Upper lobe of right lung (tissue), 1 donor: ENCODE results near the gene UBE2D2. TPM values are rescaled to one million over a fixed set of nuclear protein-coding genes. Genes with fewer than 3 reads are reported as not detected.

ENCODE experiments used
- ATAC-seq: fragments of 200-7000 bp; cut with Tn5 transposase; one replicate; pipeline ENCODE4 v1.9.1; 2020; ENCODE audit warnings: mild to moderate bottlenecking, moderate library complexity
- DNase-seq: peaks from one replicate; pipeline ENCODE4 v3.0.0-alpha.2; 2020
- H3K27ac ChIP-seq: fragments of 200-600 bp; one replicate; pipeline ENCODE4 v1.8.0; 2022
- H3K27me3 ChIP-seq: fragments of 200-600 bp; one replicate; pipeline ENCODE4 v1.8.0; 2022; ENCODE audit warnings: mild to moderate bottlenecking
- H3K36me3 ChIP-seq: fragments of 200-600 bp; one replicate; pipeline ENCODE4 v1.8.0; 2022
- H3K4me1 ChIP-seq: fragments of 200-600 bp; one replicate; pipeline ENCODE4 v1.8.0; 2022
- H3K4me3 ChIP-seq: fragments of 200-600 bp; one replicate; pipeline ENCODE4 v1.8.0; 2022; ENCODE audit warnings: mild to moderate bottlenecking
- H3K9me3 ChIP-seq: fragments of 200-600 bp; one replicate; pipeline ENCODE4 v1.8.0; 2022
- CTCF ChIP-seq: fragments of 200-600 bp; IDR thresholded peaks from one replicate; pipeline ENCODE4 v1.8.0; 2022; ENCODE audit warnings: antibody characterized with exemption
- intact Hi-C: fragments of 100-400 bp; cut with DNase I; formaldehyde crosslinking; loops from one replicate; pipeline ENCODE4 v1.11.0; 2022
- total RNA-seq: library from RNA; stranded (reverse); fragmentation: NEBNext Ultra II Directional; extraction: Animal tissue kit (Norgen Biotek cat#: 25700); gene quantifications from one replicate; pipeline ENCODE4 v1.2.1, GENCODE V29; 2021
- donor health status: DM: no; HTN: yes; CAD: no; lungs with severe emphysema.

Gene UBE2D2
- total RNA-seq, 1 donor from 2014 or later, result 95.9 TPM

DNA sequence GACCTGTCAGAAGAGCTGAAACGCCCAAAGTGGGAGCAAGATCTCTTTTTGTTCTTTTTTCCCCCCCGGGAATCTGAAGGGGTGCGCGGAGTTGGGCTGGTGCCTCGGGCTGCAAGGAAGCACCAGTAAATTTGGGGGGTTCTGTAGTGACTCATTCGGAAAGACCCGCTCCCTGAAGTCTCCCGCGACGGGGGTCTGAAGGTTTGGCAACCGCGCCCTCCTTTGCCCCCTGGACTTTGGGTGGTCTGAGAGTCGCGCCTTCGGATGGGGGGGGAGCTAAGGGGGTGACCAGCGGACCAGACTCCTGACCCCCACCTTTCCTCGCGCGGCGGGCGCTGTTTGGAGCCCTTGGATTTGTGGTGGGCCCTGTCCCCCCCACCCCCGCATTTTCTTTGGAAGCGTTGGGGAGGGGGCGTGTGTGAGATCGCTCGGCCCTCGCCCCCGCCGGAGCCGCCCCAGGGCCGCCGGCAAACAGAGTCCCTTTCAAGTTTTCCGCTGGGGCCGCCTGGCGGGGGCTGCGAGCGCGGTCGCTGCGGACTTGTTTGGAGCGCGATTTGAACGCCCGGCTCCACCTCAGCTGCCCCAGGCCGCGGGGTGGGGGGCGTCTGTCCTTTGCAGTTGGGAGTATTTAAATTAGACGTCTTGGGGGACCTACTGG, 89.0 kb downstream of the UBE2D2 start:
- ATAC-seq (no peak), DNase-seq (peak; percentile 78)
- Histone ChIP-seq H3K27ac (peak overlapping the region; percentile 84), H3K9me3 (no peaks in the 10 kb centered on the region), H3K4me1 (peaks cover 62% of the 10 kb centered on the region), H3K27me3 (no peaks in the 10 kb centered on the region), H3K4me3 (peak overlapping the region; percentile 94), H3K36me3 (no peaks in the 10 kb centered on the region)
- TF ChIP-seq CTCF, result peak; percentile 32
- intact Hi-C loops, result no loop called here

DNA sequence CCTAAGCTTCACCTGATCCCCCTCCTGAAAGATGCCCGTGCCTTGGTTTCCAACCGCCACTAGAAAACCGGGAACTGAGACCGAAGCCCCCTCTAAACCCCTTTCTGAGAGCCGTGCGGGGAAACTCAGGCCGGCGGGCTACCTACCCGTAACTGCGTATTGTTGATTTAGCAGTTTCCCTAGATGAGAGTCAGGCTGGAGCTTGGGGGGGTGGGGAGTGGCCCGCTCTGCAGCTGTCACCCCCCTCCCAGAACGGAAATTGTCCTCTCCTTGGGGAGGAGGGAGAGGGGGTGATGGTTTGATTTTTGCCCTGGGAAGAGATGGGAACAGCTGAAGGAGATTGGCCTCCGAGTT, 89.5 kb downstream of the UBE2D2 start:
- Histone ChIP-seq H3K27ac (peak overlapping the region; percentile 84), H3K4me3 (peak overlapping the region; percentile 94), H3K9me3 (no peaks in the 10 kb centered on the region), H3K4me1 (peaks cover 67% of the 10 kb centered on the region), H3K36me3 (no peaks in the 10 kb centered on the region), H3K27me3 (no peaks in the 10 kb centered on the region)
- intact Hi-C loops, result no loop called here
- no peak for ATAC-seq
- TF ChIP-seq CTCF, result no peak
- DNase-seq, result peak; percentile 64

GRCh38 chr5:139651043-139651834, 90.1 kb downstream of the UBE2D2 start:
- no peak for TF ChIP-seq CTCF
- peak; percentile 78 for DNase-seq
- no peaks in the 10 kb centered on the region for H3K36me3 ChIP-seq
- peaks cover 73% of the 10 kb centered on the region for H3K4me1 ChIP-seq
- no peaks in the 10 kb centered on the region for H3K27me3 ChIP-seq
- peak; percentile 45 for ATAC-seq
- intact Hi-C loops, result no loop called here
- peak overlapping the region; percentile 94 for H3K4me3 ChIP-seq
- no peaks in the 10 kb centered on the region for H3K9me3 ChIP-seq
- H3K27ac ChIP-seq, result peak overlapping the region; percentile 84

DNA sequence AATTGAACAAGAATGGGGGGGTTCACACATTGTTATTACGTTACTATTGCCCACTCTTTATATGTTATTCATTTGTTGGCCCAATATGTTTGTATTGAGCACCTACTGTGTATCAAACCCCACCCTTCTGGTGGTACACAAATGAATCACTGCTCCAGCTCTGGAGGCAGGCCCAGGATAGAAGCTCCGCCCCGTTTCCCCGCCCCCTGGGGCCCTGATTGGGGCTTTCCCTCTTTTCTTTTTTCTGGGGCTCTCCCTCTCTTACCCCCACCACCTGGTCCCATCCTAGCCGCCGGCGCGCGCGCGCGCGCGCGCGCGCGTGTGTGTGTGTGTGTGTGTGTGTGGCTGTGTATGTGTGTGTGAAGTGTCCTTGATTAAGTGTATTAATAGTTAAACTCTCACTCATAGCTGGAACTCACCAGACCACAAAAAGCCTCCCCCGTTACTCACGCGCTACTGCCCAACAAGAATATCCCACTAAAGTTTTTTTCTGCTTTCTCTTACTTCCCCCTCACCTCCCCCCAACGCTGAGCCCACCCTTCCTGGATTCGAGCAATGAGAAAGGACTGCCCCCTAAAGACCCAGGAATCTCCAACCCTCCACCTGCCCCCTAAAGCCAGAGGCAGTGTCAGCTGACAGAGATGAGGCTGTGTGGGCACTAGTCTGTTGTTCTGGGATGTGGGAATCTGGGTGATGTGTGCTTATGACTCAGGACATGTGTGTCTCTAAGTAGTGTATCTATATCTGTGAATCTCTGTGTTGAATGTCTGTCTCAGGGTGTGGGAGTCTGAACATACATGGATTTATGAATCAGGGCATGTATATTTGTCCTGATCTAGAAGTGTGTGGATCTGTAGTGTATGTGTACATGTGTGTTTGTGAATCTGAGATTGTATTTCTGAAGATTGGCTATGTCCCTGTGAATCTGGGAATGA, 91.0 kb downstream of the UBE2D2 start:
- DNase-seq (peak; percentile 90), ATAC-seq (peak; percentile 46)
- H3K4me3 ChIP-seq, result peak overlapping the region; percentile 94
- H3K4me1 ChIP-seq, result peaks cover 76% of the 10 kb centered on the region
- intact Hi-C loops, result no loop called here
- H3K27ac ChIP-seq, result peak overlapping the region; percentile 84
- H3K36me3 ChIP-seq, result no peaks in the 10 kb centered on the region
- H3K27me3 ChIP-seq, result no peaks in the 10 kb centered on the region
- no peaks in the 10 kb centered on the region for H3K9me3 ChIP-seq
- TF ChIP-seq CTCF, result no peak

DNA sequence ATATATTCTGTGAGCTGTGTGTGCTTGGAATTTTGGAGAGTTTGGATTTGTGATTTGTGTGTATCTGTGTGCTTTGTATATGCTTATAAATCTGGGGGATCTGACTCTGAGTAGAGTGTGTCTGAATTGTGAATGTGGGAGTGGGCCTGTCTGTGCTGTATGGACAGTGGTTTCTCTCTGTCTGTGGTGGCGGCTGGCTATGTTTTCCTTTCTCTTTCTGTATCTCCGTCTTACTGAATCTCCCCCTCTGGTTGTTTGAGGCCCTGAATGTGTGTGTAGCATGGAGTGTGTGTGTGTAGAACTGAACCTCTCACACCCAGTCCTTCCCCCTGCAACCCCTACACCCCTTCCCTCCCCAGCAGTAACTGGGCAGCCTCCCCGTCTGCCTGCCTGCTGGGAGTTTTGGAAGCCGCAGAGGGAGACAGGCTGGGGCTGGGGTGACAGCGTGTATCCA, 91.7 kb downstream of the UBE2D2 start:
- DNase-seq (no peak), ATAC-seq (no peak)
- Histone ChIP-seq H3K9me3 (no peaks in the 10 kb centered on the region), H3K4me3 (peak overlapping the region; percentile 5), H3K4me1 (peaks cover 76% of the 10 kb centered on the region), H3K36me3 (no peaks in the 10 kb centered on the region), H3K27ac (peak overlapping the region; percentile 84), H3K27me3 (no peaks in the 10 kb centered on the region)
- intact Hi-C loops, result no loop called here
- no peak for TF ChIP-seq CTCF
